ENCODE data around the gene CTAGE1. TPM values are rescaled to one million over a fixed set of nuclear protein-coding genes. Genes with fewer than 3 reads are reported as not detected.

Gene CTAGE1
- total and polyA plus RNA-seq, 10 of the 15 experiments (the other 5 are each of a cell fraction or from before 2014, with no cell fraction given) = 0.01 TPM; not detected in 9

DNA sequence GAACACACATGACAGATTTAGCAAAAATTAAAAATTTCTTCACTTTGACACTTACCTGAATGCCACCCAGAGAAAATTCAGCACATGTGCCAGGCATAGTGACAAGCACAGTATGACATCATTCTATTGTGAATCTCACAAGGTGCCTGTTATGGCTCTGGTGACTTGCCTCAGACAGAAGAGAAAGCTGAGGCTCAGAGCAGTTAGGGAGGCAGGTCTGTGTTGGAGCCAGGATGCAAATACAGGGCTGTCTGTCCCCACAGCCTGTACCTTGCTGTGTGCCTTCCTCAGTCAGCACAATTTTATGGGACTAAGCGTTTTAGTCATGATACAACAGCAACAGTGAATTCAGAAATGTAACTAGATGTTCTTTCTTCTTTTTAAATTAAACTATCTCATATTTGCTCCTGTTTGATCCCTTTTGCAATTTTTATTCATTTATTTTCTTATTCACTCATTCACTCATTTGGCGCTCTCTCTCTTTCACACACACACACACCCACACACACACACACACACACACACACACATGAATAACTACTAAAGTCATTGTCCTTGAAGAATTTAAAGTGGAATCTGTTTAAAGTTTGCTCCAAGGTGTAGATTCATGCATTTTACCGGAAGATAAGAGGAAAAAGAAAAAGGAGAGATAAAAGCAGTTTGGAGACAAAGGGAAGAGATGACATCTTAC is 37.9 kb upstream of the CTAGE1 start (continued):
- TF ChIP-seq ZNF207 (IDR thresholded peaks at IDR 0.05; ENCODE audit: borderline replicate concordance) (no peak), MAX (IDR thresholded peaks at IDR 0.05; ENCODE audit: low read depth, low read length) (no peak)

DNA sequence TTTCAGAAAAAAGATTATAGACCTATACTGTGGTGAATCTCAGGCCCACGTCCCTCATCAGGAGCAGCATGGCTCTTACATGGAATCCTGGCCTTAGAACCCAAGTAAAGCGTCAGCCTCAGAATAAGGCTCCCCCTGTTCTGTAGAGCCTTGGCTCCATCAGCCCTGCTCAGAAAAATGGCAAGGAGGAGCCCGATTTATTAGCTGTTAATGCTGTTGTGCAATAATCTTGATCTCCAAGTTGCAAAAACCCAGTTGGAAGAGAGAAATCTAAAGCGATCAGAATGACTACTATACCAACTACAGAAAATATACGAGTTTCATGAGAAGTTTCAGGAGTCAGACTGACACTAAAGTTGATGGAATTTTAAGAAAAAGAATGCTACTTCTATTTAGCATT is 35.6 kb upstream of the CTAGE1 start:
- H3K36me3 ChIP-seq (ENCODE audit: control insufficient read depth in 2 of 2, insufficient read depth in 2 of 2, low read length in 1 of 2) = no peaks in the 10 kb centered on the region
- WGBS (ENCODE audit: insufficient coverage, insufficient replicate concordance, low lambda C conversion rate, missing lambda C conversion rate) = 25% methylated on average over 5 of the region's 5 CpGs
- H3K79me2 ChIP-seq (ENCODE audit: control insufficient read depth, insufficient read depth, low read length) = no peaks in the 10 kb centered on the region
- ATAC-seq (no peak), FAIRE-seq (no peak), DNase-seq (ENCODE audit: low read depth, low spot score) (no peak)
- CTCF ChIA-PET = no interaction called here
- H2AFZ ChIP-seq (ENCODE audit: control insufficient read depth, low read depth, low read length) = no peak overlapping the region
- in situ Hi-C loops (cut with MboI) (no loop called here), intact Hi-C loops (cut with micrococcal nuclease; ENCODE audit: unreplicated experiment) (loop anchor here (10.0 kb wide), 1 partner anchor 59 kb away; no protein-coding TSS in a partner anchor)
- H3K9ac ChIP-seq (ENCODE audit: control insufficient read depth, insufficient read depth, low read length) = no peak overlapping the region
- no peaks in the 10 kb centered on the region for H3K27me3 ChIP-seq (replicated peaks in 1 of 2; ENCODE audit: control insufficient read depth in 2 of 2, insufficient read depth in 2 of 2, low read length in 1 of 2)
- BruUV-seq (replicated peaks) = no TSS peak
- H3K4me2 ChIP-seq (ENCODE audit: control insufficient read depth, insufficient read depth) = no peak overlapping the region
- no peaks in the 10 kb centered on the region for H3K4me1 ChIP-seq (ENCODE audit: control insufficient read depth, insufficient read depth, low read length)
- SMC1A ChIA-PET (ENCODE audit: uncharacterized antibody, unreplicated experiment) = interaction anchor here (1.4 kb wide), 1 partner anchor 9 kb away, joined by 3 read pairs; no protein-coding TSS in a partner anchor
- no peak overlapping the region for H3K27ac ChIP-seq (ENCODE audit: control insufficient read depth, insufficient read depth)
- H4K20me1 ChIP-seq (ENCODE audit: control insufficient read depth, insufficient read depth) = no peaks in the 10 kb centered on the region
- RAD21 ChIA-PET (ENCODE audit: unreplicated experiment) = no interaction called here
- POLR2A ChIA-PET = no interaction called here
- no peak overlapping the region for H3K4me3 ChIP-seq
- H3K9me3 ChIP-seq (replicated peaks; ENCODE audit: control insufficient read depth, insufficient read depth, low read length) = no peaks in the 10 kb centered on the region
- TF ChIP-seq NFXL1 (IDR thresholded peaks at IDR 0.05; ENCODE audit: borderline replicate concordance) = no peak
- TF ChIP-seq, protein P1, sequence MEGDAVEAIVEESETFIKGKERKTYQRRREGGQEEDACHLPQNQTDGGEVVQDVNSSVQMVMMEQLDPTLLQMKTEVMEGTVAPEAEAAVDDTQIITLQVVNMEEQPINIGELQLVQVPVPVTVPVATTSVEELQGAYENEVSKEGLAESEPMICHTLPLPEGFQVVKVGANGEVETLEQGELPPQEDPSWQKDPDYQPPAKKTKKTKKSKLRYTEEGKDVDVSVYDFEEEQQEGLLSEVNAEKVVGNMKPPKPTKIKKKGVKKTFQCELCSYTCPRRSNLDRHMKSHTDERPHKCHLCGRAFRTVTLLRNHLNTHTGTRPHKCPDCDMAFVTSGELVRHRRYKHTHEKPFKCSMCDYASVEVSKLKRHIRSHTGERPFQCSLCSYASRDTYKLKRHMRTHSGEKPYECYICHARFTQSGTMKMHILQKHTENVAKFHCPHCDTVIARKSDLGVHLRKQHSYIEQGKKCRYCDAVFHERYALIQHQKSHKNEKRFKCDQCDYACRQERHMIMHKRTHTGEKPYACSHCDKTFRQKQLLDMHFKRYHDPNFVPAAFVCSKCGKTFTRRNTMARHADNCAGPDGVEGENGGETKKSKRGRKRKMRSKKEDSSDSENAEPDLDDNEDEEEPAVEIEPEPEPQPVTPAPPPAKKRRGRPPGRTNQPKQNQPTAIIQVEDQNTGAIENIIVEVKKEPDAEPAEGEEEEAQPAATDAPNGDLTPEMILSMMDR (IDR thresholded peaks at IDR 0.05 in 2 of 3, conservative IDR thresholded peaks at IDR 0.05 in 1 of 3; ENCODE audit: control insufficient read depth in 2 of 3, extremely low read depth in 1 of 3, insufficient read depth in 1 of 3, low read depth in 3 of 3, low read length in 3 of 3) = no peak
- no peak for TF ChIP-seq SP1 (IDR thresholded peaks at IDR 0.05; ENCODE audit: low read depth, low read length)
- no peak for TF ChIP-seq MTA2 (IDR thresholded peaks at IDR 0.05; ENCODE audit: low read depth)
- TF ChIP-seq YY1 (IDR thresholded peaks at IDR 0.05; ENCODE audit: low read depth, low read length) = no peak
- TF ChIP-seq POLR2AphosphoS5 (IDR thresholded peaks at IDR 0.05; ENCODE audit: low read length) = no peak
- TF ChIP-seq SMARCA5 (IDR thresholded peaks at IDR 0.05) = no peak
- no peak for TF ChIP-seq FOXK2 (IDR thresholded peaks at IDR 0.05)
- TF ChIP-seq ZNF24 (IDR thresholded peaks at IDR 0.05) = no peak
- TF ChIP-seq, protein P2, sequence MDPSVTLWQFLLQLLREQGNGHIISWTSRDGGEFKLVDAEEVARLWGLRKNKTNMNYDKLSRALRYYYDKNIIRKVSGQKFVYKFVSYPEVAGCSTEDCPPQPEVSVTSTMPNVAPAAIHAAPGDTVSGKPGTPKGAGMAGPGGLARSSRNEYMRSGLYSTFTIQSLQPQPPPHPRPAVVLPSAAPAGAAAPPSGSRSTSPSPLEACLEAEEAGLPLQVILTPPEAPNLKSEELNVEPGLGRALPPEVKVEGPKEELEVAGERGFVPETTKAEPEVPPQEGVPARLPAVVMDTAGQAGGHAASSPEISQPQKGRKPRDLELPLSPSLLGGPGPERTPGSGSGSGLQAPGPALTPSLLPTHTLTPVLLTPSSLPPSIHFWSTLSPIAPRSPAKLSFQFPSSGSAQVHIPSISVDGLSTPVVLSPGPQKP (IDR thresholded peaks at IDR 0.05; ENCODE audit: low read depth, low read length) = no peak
- TF ChIP-seq ZNF687 (IDR thresholded peaks at IDR 0.05) = no peak

Data from GM12878 (cell line).